GM23248 (cell line): ENCODE measurements around the gene PLA2G4E. TPM values are rescaled to one million over a fixed set of nuclear protein-coding genes. Genes with fewer than 3 reads are reported as not detected.

Experiments used
- DNase-seq: peaks from one replicate; pipeline ENCODE4 v3.0.0-alpha.2; 2015
- H2AFZ ChIP-seq: fragments of 200-600 bp; sonication (generic); 2 replicates; pipeline ENCODE4 v1.6.1; 2016; ENCODE audit warnings: antibody characterized with exemption
- H3F3A ChIP-seq: fragments of 200-600 bp; sonication (generic); 2 replicates; pipeline ENCODE4 v1.6.1; 2016; ENCODE audit warnings: mild to moderate bottlenecking, antibody characterized with exemption, mixed run types; ENCODE audit not compliant: insufficient read depth
- H3K27ac ChIP-seq: fragments of 200-600 bp; sonication (generic); 2 replicates; pipeline ENCODE4 v1.5.1; 2016; ENCODE audit warnings: mild to moderate bottlenecking
- H3K27me3 ChIP-seq: fragments of 200-600 bp; sonication (generic); replicated peaks from 2 replicates; pipeline ENCODE4 v1.6.1; 2016; ENCODE audit warnings: mild to moderate bottlenecking; ENCODE audit not compliant: insufficient read depth
- H3K36me3 ChIP-seq: fragments of 200-600 bp; sonication (generic); 2 replicates; pipeline ENCODE4 v1.6.1; 2016; ENCODE audit warnings: low read depth, mild to moderate bottlenecking
- H3K4me1 ChIP-seq: fragments of 200-600 bp; sonication (generic); 2 replicates; pipeline ENCODE4 v1.6.1; 2016; ENCODE audit warnings: mild to moderate bottlenecking; ENCODE audit not compliant: insufficient read depth
- H3K4me2 ChIP-seq: fragments of 200-600 bp; sonication (generic); one replicate; pipeline ENCODE4 v1.6.1; 2016; ENCODE audit warnings: mild to moderate bottlenecking; ENCODE audit not compliant: unreplicated experiment
- H3K4me3 ChIP-seq: fragments of 200-600 bp; sonication (generic); 2 replicates; pipeline ENCODE4 v1.5.1; 2016; ENCODE audit warnings: mild to moderate bottlenecking
- H3K79me2 ChIP-seq: fragments of 200-600 bp; sonication (generic); 2 replicates; pipeline ENCODE4 v1.6.1; 2016; ENCODE audit warnings: mild to moderate bottlenecking; ENCODE audit not compliant: insufficient read depth
- H3K9ac ChIP-seq: fragments of 200-600 bp; sonication (generic); 2 replicates; pipeline ENCODE4 v1.6.1; 2016; ENCODE audit warnings: mild to moderate bottlenecking
- H3K9me2 ChIP-seq: fragments of 200-600 bp; sonication (generic); 2 replicates; pipeline ENCODE4 v1.6.1; 2016; ENCODE audit warnings: mixed run types, mild to moderate bottlenecking, moderate library complexity; ENCODE audit not compliant: insufficient read depth
- H3K9me3 ChIP-seq: fragments of 200-600 bp; sonication (generic); one replicate; pipeline ENCODE4 v1.6.1; 2017; ENCODE audit warnings: low read depth
- H4K20me1 ChIP-seq: fragments of 200-600 bp; sonication (generic); 2 replicates; pipeline ENCODE4 v1.6.0; 2016; ENCODE audit not compliant: insufficient read depth
- EZH2 ChIP-seq: fragments of 200-600 bp; sonication (generic); IDR thresholded peaks from 2 replicates; pipeline ENCODE4 v1.6.1; 2018; ENCODE audit warnings: antibody characterized with exemption, mild to moderate bottlenecking; ENCODE audit not compliant: insufficient read depth, poor library complexity, severe bottlenecking
- EZH2phosphoT487 ChIP-seq: fragments of 200-600 bp; sonication (generic); IDR thresholded peaks from 2 replicates; pipeline ENCODE4 v1.6.1; 2018; ENCODE audit warnings: antibody characterized with exemption, moderate library complexity, mild to moderate bottlenecking, low read depth; ENCODE audit not compliant: insufficient read depth
- WGBS, 2 experiments: methylation state at CpG; one replicate each; pipeline ENCODE4 v1.1.6; 2015 to 2017; ENCODE audit warnings: low lambda C conversion rate in 2 of 2, low coverage in 1 of 2; ENCODE audit errors: missing lambda C conversion rate in 2 of 2; 5-methylcytosine and 5-hydroxymethylcytosine counted together
- in situ Hi-C: fragments of 300-500 bp; cut with MboI; formaldehyde crosslinking; loops from 2 replicates; pipeline ENCODE4 v1.15.0; 2020
- polyA plus RNA-seq: library from polyadenylated mRNA; unstranded; fragments of >200 nt; fragmentation: Nextera tagmentation; extraction: Ambion mirVana; gene quantifications from 2 replicates; pipeline ENCODE4 v1.2.1, GENCODE V29; 2016
- total RNA-seq: library from RNA; depleted of rRNA; stranded (reverse); fragments of >200 nt; shearing (Covaris generic); gene quantifications from 2 replicates; pipeline ENCODE4 v1.2.3, GENCODE V29; 2014

The PLA2G4E gene
- total and polyA plus RNA-seq, 2 experiments from 2014 or later, result not detected

- TF ChIP-seq EZH2 (no peak), EZH2phosphoT487 (no peak)
- H3K27me3 ChIP-seq, result 0 out of 2 replicates have a peak, but pooled peaks cover 5% of the 10 kb centered on the region
- H3K36me3 ChIP-seq, result no peaks in the 10 kb centered on the region
- H3K9ac ChIP-seq, result no peak overlapping the region
- no peak overlapping the region for H3K27ac ChIP-seq
- peak overlapping the region; percentile 41; the same call in 1 of the 2 replicates for H2AFZ ChIP-seq
- peak; percentile 30 for DNase-seq
- H4K20me1 ChIP-seq, result no peaks in the 10 kb centered on the region
- no peaks in the 10 kb centered on the region for H3K79me2 ChIP-seq
- H3K9me2 ChIP-seq, result no peaks in the 10 kb centered on the region
- H3K4me1 ChIP-seq, result no peaks in the 10 kb centered on the region
- H3F3A ChIP-seq, result no peaks in the 10 kb centered on the region
- WGBS, 2 experiments, result 30 to 39% methylated on average over 3 of the region's 3 CpGs
- H3K4me3 ChIP-seq, result no peak overlapping the region
- in situ Hi-C loops, result no loop called here
- no peak overlapping the region for H3K4me2 ChIP-seq
- H3K9me3 ChIP-seq, result no peaks in the 10 kb centered on the region
Observed at GRCh38 chr15:42035435-42035761, 14.6 kb upstream of the PLA2G4E start.

- WGBS, 2 experiments, result 57 to 64% methylated on average over 8 of the region's 8 CpGs
- Histone ChIP-seq H3K4me1 (no peaks in the 10 kb centered on the region), H3K4me3 (no peak overlapping the region), H2AFZ (peak overlapping the region; percentile 41; the same call in 1 of the 2 replicates), H3K9me2 (no peaks in the 10 kb centered on the region), H3K4me2 (no peak overlapping the region), H3K9ac (no peak overlapping the region), H4K20me1 (no peaks in the 10 kb centered on the region), H3K27me3 (0 out of 2 replicates have a peak, but pooled peaks cover 5% of the 10 kb centered on the region), H3K9me3 (no peaks in the 10 kb centered on the region), H3K27ac (no peak overlapping the region), H3K79me2 (no peaks in the 10 kb centered on the region), H3K36me3 (no peaks in the 10 kb centered on the region), H3F3A (no peaks in the 10 kb centered on the region)
- in situ Hi-C loops, result no loop called here
- TF ChIP-seq EZH2phosphoT487 (no peak), EZH2 (no peak)
- DNase-seq, result no peak
Observed at GRCh38 chr15:42034628-42035434, 14.0 kb upstream of the PLA2G4E start.

- no peaks in the 10 kb centered on the region for H3K36me3 ChIP-seq
- H3K9me3 ChIP-seq, result no peaks in the 10 kb centered on the region
- no peak overlapping the region for H3K27ac ChIP-seq
- H3K9ac ChIP-seq, result no peak overlapping the region
- no peaks in the 10 kb centered on the region for H3F3A ChIP-seq
- no peaks in the 10 kb centered on the region for H4K20me1 ChIP-seq
- no peaks in the 10 kb centered on the region for H3K4me1 ChIP-seq
- DNase-seq, result no peak
- no peaks in the 10 kb centered on the region for H3K79me2 ChIP-seq
- H3K4me2 ChIP-seq, result no peak overlapping the region
- no peak overlapping the region for H2AFZ ChIP-seq
- peaks cover 8% of the 10 kb centered on the region; the same call in 1 of the 2 replicates for H3K27me3 ChIP-seq
- in situ Hi-C loops, result no loop called here
- 82% methylated on average over 3 of the region's 3 CpGs for WGBS, 2 experiments
- no peaks in the 10 kb centered on the region for H3K9me2 ChIP-seq
- H3K4me3 ChIP-seq, result no peak overlapping the region
- TF ChIP-seq EZH2 (no peak), EZH2phosphoT487 (no peak)
Observed at GRCh38 chr15:42033214-42033873, 12.5 kb upstream of the PLA2G4E start.

- no peak overlapping the region for H3K4me3 ChIP-seq
- H3K4me1 ChIP-seq, result no peaks in the 10 kb centered on the region
- H3K4me2 ChIP-seq, result no peak overlapping the region
- H3F3A ChIP-seq, result no peaks in the 10 kb centered on the region
- in situ Hi-C loops, result no loop called here
- no peaks in the 10 kb centered on the region for H3K36me3 ChIP-seq
- H4K20me1 ChIP-seq, result no peaks in the 10 kb centered on the region
- no peaks in the 10 kb centered on the region for H3K79me2 ChIP-seq
- WGBS, 2 experiments, result 86 to 88% methylated on average over 9 of the region's 9 CpGs
- H2AFZ ChIP-seq, result no peak overlapping the region
- no peak overlapping the region for H3K9ac ChIP-seq
- no peak for DNase-seq
- no peaks in the 10 kb centered on the region for H3K9me2 ChIP-seq
- TF ChIP-seq EZH2 (no peak), EZH2phosphoT487 (no peak)
- no peak overlapping the region for H3K27ac ChIP-seq
- H3K27me3 ChIP-seq, result peaks cover 8% of the 10 kb centered on the region; the same call in 1 of the 2 replicates
- no peaks in the 10 kb centered on the region for H3K9me3 ChIP-seq
Observed at GRCh38 chr15:42032376-42033213, 11.8 kb upstream of the PLA2G4E start.
